H1 (cell line): Measurements from ENCODE around the gene GPER1. TPM values are rescaled to one million over a fixed set of nuclear protein-coding genes. Genes with fewer than 3 reads are reported as not detected.

Experiments used
- CHD7 ChIP-seq: fragments of 300-600 bp; sonication (generic); IDR thresholded peaks from 2 replicates; pipeline ENCODE4 v1.7.1; 2012; ENCODE audit warnings: low read length, moderate library complexity, mild to moderate bottlenecking, inconsistent platforms; ENCODE audit not compliant: insufficient replicate concordance
- EGR1 ChIP-seq: IDR thresholded peaks from 2 replicates; pipeline ENCODE4 v1.6.1; 2011; ENCODE audit warnings: low read depth, low read length, borderline replicate concordance
- GABPA ChIP-seq: IDR thresholded peaks from 2 replicates; pipeline ENCODE4 v1.6.1; 2011; ENCODE audit warnings: mild to moderate bottlenecking, low read length, moderate library complexity, borderline replicate concordance; ENCODE audit not compliant: insufficient read depth
- POU5F1 ChIP-seq: IDR thresholded peaks from 2 replicates; pipeline ENCODE4 v1.6.1; 2011; ENCODE audit warnings: low read depth, mild to moderate bottlenecking, low read length, moderate library complexity
- SIX5 ChIP-seq: IDR thresholded peaks from 2 replicates; pipeline ENCODE4 v1.6.1; 2011; ENCODE audit warnings: mild to moderate bottlenecking, low read depth, low read length
- polyA plus RNA-seq, 7 experiments: library from polyadenylated mRNA; depleted of rRNA in 3 of 7; stranded (reverse) in 5 of 7; unstranded in 2 of 7; fragments of >200 nt in 5 of 7; fragments of 200-250 nt in 2 of 7; gene quantifications; 1 replicate in 5 of 7; 2 replicates in 1 of 7; 4 replicates in 1 of 7; pipeline versions ENCODE4 v1.2.1 to v1.2.3, GENCODE V29; 2011 to 2013; ENCODE audit warnings: missing spikeins in 2 of 7, mixed read lengths in 2 of 7
- total RNA-seq: library from RNA; stranded (reverse); fragmentation: NEBNext Ultra II Directional; extraction: Animal tissue kit (Norgen Biotek cat#: 25700); gene quantifications from 2 replicates; pipeline ENCODE4 v1.2.1, GENCODE V29; 2021

Gene GPER1
- total and polyA plus RNA-seq, 2 of the 8 experiments (the other 6 are each of a cell fraction or from before 2014, with no cell fraction given): 0.24 to 0.47 TPM

GRCh38 chr7:1052031-1052818 is 35.7 kb upstream of the GPER1 start (continued):
- TF ChIP-seq CHD7: no peak
- TF ChIP-seq GABPA: no peak
- no peak for TF ChIP-seq SIX5
- TF ChIP-seq POU5F1: no peak
- no peak for TF ChIP-seq EGR1
